GM19193 (cell line): ENCODE measurements around the gene CSGALNACT2.

Experiments
- POLR2A ChIP-seq: IDR thresholded peaks from 4 replicates; pipeline ENCODE4 v1.6.1; 2011; ENCODE audit not compliant: insufficient read depth, insufficient read length; ENCODE audit errors: extremely low read depth

CSGALNACT2 gene

DNA sequence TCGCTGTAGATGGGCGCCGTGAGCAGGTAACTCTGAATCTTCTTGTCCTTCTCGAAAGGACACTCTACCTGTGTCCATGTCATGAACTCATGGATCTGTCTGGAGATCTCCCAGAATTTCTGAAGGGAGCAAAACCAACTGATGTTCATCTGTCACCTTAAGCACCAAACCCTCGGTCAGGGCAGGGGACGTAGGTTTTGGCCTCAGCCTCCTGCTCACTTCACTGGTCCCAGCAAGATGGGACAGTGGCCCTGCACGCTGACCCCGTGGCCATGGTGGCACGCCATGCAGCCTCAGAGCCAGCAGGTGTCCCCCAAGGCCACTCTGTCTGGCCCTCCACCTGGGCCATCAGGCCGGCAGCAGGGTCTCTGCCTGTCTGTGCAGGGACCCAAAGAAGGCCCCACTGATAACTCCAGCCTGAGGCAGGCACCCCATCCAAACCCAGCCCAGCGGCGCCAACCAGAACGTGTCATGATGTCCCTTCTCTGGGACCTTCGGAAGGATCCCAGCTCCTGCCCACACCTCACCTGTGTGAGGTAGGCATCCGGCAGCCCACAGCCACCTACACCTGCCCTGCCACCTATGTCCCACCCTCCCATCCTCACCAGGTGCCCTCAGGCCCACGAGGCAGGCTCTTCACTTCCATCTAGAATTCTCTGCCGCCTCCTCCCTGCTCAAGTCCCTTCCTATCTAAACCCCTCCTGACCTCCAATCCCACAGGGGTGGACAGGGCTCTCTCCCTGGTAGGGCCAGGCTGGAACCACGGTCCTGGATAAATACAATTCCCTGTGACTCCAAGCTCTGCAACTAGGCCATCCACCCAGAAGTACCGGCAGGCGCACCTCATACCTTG, 59.0 kb downstream of the CSGALNACT2 start:
- TF ChIP-seq POLR2A, result no peak

DNA sequence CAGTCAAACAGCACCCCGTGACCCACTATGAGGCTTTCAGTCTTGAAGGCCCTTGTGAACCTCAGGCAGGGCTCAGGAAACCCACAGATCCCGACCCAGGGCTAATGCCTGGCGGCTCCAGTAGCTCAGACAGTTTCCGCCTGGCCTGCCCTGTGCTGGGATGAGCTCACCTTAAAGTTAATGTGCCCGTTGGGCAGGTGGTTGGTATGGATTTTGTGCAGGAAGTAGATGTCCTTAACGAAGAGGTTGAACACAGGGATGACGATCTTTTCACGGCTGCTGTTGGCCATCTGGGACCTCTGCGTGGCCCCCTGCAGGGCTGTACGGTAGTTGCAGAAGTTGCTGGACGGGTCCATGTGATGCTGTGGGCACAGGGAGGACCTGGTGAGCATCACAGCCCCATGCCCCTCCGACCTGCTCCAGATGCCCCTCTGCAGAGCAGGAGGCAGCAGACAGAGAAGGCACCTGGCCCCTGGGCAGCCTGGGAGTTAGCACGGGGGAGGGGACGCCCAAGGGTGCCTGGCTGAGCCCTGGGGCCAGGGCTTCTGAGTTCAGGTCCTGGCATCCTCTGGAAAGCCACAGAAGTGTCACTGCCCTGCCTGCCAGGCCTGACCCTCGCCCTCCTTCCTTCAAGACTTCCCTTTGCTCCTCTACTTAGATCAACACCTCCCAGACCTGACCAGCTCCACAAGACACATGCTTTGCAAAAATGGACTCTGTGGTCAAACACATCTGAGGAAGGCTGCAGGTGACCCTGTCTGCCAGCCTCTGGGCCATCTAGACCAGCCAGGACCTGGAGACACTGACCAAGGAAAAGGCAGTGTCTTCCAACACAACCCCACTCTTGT, 59.8 kb downstream of the CSGALNACT2 start:
- TF ChIP-seq POLR2A, result no peak

DNA sequence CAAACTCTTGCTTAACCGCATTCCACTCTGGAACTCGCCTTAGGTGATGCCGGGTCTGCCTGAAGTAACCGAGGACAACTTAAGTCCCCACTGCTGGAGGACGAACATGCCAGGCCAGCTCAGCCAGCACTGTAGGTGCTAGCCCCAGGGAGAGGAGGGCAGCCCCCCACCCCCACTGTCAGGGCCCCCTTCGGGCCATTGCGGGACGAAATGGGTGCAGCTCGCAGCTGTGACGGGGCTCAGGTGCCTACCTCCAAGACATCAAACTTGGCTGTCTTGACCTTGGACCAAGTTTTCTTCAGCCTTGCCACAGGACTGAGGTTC, 60.4 kb downstream of the CSGALNACT2 start:
- no peak for TF ChIP-seq POLR2A

DNA sequence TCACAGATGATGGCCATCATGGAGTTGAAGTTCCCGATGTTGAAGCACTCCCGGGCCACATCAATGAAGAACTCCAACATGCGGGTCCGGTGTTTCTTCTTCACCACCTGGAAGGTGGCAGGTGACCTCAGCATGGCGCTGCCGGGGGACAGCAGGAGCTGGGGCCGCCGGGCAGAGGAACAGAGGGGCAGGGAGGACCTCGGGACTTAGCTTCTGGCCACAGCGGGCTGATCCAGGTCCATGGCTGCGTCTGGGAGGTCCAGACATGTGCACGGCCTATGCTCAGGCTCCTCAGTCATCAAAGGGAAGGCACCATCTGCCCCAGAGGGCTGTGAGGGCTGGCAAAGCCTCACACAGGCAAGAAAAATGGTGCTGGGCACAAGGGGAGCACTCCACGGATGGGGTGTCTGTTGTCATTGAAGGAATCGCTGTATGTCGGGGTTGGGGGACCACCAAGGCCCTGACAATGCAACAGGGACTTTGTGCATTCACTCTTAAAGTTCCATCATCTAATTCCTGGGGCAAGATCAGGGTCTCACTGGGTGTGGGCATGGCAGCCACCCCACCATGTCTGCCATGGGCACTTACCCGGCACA, 60.9 kb downstream of the CSGALNACT2 start:
- no peak for TF ChIP-seq POLR2A

DNA sequence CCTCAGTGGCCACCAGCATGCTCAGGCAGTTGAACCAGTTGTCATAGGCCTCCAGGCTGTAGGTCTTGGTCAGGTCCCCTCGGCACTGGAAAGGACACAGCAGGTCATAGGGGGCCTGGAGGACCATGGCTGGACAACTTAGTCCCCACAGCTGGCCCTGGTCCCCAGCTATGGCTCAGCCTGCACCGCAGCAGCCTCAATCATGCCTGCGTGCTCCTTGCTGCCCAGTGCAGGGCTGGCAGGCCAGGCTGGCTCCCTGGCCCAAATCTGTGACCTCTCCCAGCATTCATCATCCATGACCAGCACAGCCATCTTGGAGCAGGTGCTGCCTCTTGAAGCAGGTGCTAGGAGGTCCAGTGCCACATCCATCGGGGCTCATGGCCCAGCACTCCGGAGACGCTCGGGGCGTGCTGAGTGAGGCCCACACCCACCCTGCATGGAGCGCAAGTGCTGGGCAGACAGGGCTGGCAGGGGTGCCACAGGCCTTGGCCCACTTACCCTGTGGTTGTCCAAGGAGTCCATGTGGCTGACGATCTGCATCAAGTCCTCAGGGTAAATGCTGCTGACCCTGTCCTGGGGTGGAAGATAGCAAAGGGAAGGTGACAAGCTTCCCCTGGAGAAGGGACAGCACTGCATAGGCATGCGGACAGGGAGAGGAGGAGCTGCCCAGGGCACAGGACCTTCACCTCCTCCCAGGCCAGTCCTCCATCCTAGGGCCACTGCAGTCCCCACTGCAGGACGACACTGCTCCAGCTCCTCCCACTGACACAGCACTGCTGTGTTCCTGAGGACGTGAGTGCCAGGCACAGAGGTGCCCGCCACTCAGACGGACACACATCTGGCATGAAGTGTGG, 61.7 kb downstream of the CSGALNACT2 start:
- no peak for TF ChIP-seq POLR2A

DNA sequence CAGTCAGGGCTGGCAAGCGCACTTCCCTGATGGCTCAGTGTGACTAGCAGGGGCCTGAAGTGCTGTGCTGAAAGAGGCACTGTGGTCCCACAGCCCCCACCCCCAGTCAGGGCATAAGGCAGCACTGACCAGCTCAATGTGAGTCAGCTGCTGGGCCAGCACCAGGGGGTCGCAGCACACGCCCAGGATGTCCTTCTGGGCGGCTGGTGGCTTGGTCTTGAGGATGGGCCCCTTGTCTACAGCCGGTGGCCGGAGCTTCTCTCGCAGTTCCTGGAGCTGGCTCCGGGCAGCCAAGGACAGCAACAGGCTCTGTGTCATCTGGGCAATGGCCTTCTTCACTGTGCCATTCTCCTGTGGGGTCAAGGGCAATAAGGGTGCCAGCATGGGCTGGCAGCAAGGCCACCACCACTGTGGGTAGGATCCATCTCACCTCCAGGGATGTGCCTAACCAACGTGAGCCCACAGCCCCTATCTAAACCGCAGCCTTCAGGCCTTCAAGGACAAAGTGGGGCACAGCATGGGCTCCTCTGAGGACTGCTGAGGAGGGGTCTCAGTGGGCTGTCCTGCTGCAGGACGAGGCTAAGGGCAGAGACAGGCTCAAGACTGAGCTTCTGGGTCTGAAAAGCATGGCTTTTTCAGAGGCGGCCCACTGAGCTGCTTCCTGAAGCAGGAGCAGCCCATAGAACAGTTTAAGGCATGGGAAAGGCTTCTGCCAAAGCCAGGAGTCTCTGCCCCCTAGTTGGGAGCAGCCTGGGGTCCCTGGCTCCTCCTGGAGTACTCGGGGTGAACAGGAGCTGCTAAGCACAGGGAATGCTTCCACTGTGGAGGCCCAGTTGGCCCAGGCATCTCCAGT, 62.5 kb downstream of the CSGALNACT2 start:
- TF ChIP-seq POLR2A, result no peak

DNA sequence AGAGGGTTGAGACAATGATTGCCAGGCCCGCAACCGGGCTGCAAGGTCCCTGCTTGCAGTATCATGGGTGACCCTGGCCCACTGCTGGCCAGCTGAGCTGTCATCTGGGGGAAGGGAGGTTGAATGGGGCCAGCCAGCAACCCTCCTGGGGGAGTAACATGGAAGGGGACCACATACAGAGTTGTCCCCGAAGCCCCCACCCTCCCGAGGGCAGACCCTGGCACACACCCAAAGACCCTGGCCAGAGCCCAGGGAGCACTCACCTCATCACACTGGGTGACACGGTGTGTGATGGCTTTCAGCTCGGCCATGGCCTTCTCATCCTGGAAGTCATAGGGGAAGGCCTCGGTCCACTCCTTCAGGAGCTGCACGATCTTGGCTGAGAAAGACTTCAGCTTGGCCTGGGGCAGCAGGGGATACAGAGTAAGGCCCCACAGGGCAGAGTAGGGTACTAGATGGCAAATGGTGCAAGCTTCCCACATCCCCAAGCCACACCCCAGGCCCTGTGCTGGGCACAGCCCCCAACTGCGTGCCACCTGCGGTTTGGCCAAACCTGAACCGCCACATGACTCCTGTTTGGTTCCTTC, 63.4 kb downstream of the CSGALNACT2 start:
- no peak for TF ChIP-seq POLR2A

DNA sequence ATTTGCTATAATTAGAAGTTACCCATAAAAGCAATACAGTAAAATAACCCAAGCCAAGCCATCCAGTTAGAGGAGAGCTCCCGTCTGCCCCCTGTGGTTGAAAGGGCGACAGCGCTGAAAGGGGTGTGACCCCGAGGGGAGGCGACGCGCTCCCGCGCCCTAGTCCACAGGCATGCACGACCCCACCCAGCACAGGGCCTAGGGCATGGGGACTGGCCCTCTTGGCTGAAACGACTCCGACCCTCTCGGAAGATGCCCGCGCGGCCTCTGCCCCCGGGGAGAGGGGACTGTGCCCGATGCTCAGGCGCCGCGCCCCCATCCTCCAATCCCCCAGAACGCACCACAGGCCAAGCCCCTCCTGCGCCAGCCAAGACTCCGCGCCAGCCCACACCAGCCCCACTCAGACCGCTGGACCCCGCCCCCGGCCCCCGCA, 64.0 kb downstream of the CSGALNACT2 start:
- no peak for TF ChIP-seq POLR2A

DNA sequence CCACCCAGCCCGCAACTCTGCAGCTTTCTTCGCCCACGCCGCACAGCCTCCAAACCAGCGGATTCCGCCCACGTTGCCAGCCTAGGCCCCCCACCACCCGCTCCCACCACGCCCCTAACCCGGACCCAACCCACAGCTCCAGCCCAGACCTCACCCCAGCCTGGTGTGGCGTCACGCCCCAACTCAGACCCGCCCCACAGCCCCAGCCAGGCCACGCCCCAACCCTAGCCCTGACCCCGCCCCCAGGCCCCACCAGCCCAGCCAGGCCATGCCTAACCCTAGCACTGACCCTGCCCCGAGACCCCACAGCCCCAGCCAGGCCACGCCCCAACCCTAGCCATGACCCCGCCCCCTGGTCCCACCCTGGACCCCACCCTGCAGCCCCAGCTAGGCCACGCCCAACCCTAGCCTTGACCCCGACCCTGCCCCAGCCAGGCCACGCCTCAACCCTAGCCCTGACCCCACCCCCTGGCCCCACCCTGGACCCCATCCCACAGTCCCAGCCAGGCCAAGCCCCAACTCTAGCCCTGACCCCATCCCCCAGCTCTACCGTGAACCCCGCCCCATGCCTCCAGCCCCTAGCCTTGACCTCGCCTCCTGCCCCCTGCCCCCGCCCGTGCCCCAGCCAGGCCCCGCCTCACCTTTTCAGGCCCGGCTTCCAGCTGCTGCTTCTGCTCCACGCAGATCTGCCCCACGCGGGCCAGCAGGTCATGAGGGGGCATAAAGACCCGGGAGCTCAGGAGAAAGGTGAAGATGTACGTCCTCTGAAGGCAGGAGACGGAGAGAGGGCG, 64.6 kb downstream of the CSGALNACT2 start:
- TF ChIP-seq POLR2A, result no peak

DNA sequence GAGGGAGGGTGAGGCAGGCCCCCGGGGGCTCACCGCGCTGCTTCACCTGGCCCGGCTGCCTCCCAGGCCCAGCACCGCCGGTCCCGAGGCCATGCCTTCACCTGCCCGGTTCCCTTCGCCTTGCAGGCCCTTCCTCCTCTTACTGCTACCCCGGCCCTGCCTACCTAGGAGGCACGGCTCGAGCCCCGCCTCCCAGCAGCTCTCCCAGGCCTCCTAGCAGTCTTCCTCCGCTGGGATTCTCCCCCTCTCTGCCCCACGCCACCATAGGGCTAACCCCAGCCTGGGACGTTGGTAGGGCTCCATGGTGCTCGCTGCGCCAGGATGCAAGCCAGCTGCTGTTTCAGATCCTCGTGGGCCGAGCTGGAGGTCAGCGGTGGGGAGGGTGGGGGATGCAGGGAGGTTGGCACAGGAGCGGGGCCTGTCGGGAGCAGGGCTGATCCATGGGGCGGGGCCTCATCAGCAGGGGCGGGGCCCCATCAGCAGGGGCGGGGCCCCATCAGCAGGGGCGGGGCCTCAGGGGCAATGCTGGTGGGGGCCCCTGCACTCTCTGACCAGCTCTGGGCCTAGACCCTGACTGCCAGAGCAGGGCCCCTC, 65.3 kb downstream of the CSGALNACT2 start:
- no peak for TF ChIP-seq POLR2A

DNA sequence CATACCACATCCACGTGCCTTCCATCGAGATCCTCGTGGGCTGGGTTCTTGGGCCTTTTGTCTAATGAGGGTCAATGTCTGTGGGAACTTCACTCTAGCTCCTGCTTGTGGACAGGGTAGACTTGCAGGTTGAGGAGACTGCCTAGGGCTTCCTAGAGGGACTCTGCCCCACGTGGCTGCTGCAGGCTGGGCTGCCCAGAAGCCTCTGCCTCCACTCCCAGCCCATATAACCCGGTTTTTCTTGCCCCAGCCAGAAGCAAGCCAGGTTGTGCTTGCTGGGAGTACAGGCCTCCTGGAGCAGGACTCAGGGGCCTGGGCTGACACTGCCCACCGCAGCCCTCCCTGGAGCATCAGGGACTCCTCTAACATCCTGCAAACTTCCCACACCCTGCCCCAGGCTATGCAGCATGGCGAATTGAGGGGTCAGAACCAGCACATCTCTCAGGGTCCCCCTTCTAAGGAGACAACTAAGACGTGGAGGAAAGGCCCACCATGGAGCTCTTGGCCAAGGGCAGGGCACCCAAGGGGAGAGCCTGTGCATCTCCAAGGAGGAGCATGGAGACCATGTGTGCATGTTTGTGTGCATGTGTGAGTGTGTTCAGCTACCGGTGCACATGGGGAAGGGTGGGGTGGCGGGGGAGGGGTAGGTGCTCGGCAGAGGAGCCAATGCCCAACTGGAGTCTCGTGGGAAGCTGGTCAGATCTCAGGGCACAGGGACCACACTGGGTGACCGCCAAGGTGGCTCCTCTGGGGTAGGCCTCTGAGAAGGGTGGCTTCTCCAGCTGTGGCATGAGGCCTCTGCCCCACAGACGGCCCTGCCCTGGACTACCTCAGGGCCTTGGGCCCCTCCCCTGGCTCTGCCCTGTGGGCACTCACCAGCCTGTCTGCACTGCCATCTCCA, 66.0 kb downstream of the CSGALNACT2 start:
- TF ChIP-seq POLR2A, result no peak
